ENCODE measurements around the gene PTPRD.
"Not testable (repeated sequence)": the region's sequence is repeated elsewhere in the genome, so short reads cannot be mapped to it uniquely, and the experiment has no call there.

PTPRD gene

DNA sequence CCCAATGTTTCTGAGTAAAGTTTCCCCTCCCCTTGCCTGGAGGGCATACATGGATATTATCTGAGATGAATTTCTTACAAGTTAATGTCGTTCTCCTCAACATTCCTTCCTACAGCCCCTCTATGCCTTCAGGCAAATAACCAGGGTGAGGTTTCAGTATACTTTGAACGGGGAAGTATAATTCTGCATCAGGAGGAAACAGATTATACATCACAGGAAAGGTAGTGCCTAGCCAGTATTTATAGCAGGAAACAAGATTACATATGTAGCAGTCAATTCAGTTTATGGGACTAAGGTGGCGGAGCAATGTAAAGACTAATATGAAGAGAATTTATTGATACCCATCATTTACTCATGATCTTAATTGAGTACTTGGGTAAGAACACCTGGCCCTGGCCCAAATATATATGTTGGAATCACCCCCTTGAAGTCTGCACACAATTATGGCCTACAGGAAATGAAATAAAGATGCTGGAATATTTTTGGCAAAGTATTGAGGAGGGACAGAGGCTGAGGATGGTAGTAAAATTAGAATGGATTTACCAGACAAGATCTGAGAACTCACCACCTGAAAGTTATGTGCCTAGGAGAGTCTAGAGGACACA is 661.1 kb downstream of the PTPRD start:
- no peak for DNase-seq (ENCODE audit: low spot score)

DNA sequence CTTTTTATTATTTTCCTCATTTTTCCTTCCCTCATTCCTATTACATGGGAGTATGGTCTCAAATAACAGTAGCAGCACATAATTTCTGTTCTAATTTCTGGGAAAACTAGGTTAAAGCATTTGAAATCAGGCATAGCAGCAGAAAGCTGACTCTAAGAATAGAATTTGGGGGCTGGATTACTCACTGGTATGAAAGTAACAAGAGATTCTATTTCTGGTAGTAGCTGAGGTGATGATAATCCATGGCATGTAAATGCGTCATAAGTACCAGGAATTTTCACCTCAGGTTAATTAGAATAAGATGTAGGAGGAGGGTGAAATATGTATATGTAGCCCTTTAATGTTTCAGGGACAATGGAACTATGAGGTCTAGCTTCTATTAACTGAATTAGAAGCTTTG is 662.0 kb downstream of the PTPRD start:
- no peak for DNase-seq (ENCODE audit: low spot score)

DNA sequence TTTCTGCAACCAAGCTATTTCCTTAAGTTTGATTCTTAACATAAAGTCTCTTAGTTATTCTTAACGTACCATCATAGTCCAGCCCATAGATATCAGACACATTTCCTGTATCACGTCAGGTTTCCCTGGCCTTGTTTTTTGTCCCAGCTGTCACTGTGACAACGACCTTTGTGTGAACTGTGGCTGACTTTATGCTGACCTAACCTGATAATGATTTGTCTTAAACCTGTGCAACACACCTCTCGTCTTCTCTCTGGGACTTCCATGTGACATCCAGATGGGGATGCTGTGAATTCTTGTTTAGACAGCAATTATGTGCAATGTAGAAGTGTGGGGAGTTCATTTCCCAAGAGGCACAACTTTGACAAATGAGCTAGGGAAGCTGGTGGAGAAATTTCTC is 662.8 kb downstream of the PTPRD start:
- no peak for DNase-seq (ENCODE audit: low spot score)

DNA sequence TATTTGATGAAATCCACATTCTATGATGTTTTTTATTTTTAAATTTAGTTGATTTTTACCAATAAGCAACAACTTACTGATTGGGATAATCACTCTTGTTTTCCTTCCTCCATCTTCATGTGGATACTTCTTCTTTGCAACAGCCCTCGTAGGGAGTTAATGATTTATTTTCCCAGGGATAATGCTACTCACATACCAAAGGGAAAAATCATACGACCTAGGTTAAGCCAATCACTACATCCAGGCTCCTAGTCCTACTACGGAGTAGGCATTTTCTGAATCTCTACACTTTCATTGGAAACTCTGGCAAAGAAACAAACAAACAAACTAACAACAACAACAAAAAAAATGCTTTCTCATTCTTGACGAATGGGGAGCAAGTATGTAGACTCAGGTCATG is 663.4 kb downstream of the PTPRD start:
- no peak for DNase-seq (ENCODE audit: low spot score)

DNA sequence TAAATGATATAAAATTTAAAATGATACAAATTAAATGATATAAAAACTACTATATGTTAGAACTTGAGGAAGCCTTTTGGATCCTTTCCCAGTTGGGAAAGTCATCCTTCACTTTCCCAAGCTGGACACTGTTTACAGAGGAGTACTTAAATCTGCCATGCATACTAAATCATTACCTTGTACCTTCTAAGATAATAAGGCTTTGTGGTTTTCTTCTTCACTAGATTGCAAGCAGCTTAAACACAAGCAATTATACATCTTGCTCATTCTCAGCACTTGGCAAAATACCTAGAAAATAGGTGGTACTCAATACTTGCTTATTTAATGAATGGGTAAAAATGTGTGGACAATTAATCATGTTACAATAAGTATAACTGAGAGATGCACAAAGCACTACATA is 666.8 kb downstream of the PTPRD start:
- no peak for DNase-seq (ENCODE audit: low spot score)

DNA sequence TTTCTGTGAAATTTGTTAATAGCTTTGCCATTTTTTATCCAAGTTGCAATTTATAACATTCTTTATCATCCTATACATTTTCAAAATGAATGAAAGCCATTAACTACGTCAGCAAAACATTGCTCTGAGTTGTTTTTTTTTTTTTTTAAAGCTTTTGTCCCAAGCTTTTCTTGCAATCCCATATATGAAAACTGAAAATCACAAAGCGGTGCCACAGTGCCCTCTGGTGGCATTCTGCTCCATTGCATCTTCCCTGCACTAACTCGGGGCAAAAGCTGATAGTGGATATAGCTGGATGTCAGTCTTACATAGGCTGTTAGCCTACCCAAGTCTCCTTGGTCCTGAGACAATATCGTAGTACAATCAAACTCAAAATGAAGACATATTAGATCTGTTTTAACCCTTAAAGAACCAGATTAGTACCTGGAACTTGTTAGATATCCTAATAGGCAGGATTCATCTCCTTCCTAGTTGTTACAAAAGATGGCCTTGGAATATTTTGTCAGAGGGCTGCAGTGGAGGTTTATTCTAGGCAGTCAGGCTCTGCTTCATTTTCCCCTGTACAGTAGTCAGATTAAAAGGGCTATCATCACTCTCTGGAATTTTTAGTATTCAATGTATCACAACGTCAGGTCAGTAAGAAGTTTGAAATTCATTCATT is 669.9 kb downstream of the PTPRD start:
- peak; percentile 45 for DNase-seq (ENCODE audit: low spot score)

DNA sequence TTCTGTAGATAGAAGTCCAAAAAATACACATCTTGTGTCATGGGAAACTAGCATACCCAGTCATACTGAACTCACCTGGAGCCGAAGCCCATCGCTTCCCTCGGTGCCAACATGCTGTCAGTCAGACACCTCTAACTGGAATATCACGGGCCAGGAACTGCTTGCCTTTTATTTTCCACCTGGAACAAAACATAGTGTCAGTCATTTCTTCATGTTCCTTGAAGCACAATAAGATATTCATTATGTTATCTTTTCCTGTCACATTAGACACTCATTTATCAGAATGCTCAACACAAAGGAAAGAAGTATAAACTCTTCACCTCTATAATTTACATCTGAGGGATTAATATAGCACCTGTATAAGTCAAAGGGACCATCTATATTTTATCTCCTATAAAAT is 674.4 kb downstream of the PTPRD start:
- DNase-seq (ENCODE audit: low spot score) = no peak

DNA sequence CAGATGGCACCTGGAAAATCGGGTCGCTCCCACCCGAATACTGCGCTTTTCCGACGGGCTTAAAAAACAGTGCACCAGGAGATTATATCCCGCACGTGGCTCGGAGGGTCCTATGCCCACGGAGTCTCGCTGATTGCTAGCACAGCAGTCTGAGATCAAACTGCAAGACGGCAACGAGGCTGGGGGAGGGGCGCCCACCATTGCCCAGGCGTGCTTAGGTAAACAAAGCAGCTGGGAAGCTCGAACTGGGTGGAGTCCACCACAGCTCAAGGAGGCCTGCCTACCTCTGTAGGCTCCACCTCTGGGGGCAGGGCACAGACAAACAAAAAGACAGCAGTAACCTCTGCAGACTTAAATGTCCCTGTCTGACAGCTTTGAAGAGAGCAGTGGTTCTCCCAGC is 681.3 kb downstream of the PTPRD start:
- DNase-seq (ENCODE audit: low spot score) = not testable (repeated sequence)

DNA sequence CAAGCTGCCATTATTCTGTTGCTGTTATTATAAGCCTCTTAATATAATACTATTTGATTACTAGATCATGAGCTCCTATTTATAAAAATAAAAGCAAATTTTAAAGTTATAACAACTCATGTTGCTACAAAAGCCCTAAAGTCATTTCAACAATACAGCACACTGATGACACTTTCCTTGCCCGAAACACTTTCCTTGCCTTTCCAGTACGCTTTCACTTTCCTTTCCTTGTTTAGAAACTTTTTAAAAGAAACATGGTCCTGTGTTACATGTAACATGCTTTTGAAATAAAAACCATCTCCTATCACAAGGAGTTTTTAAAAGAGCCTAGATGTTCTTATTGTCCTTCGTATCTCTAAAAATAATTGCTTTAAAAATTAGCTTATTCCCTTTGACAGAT is 688.4 kb downstream of the PTPRD start:
- DNase-seq (ENCODE audit: low spot score) = no peak

DNA sequence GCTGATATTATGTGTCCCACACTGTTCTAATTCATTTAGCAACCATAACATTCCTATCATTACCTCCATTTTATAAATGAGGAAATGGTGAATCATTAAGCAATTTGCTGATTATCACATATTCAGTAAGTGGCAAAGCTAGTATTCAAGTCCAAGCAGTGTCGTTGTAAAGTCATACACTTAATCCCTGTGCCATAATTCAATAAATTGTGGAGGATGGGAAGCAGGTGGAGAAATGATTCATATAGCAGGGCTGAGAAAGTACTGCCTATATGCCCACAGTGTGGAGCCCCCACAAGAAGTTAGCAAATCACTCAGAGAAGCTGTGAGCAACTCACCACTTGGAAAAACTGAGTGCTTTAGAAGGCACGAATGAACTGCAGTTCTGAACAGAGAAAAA is 691.0 kb downstream of the PTPRD start:
- DNase-seq (ENCODE audit: low spot score) = no peak

DNA sequence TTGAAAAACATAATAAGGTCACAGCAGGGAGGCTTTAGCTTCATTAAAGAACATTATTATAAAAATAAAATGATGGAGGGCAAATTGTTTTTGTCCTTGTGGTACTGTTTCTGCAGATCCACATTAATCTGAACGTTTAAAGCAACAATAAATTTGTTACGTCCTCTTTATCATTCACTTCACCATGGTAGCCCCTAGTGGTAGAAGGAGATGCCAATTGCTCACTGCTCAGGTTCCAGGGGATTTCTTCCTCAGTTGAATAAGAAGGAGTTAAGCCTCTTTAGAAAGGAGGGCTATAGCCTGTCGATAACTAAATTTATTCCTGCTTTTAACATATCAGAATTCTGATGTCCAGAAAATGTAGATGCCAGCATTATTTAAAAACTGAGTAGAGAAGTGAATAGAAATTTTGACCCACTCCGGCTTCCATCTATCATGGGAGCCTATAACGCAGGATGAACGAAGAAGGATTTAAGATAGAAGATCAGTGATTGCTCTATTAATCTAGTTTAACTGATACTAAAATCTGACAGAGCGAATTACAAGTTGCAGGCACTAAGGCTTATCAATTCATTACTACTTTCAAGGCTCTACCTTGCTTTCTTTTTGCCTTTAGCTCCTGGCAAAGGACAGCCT is 692.3 kb downstream of the PTPRD start:
- no peak for DNase-seq (ENCODE audit: low spot score)

DNA sequence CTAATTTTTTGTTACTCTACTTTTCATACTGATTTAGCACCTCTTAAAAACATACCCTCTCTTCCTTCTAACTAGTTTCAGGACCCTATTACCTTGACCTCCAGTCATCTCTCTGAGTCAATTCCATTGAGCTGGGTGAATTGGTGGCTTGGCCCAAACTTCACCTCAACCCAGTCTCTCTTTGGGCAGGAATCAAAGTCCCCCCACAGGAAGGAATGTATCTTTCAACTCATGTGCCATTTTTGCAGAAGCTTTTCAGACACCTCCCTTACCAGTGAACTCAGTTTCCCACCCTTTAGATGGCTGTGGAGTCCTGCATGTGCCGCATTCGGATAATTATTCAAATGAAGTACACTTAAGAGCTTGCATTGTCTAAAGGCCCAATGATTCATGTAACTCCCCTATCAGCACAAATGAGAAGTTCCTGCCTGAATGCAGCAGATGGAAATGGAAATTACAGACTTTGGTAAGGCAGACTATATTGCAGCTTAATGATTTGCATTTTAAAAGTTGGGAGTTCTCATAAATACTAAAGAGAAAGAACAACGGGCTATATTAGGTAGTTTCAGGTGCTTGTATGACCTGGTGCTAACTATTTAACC is 693.5 kb downstream of the PTPRD start:
- no peak for DNase-seq (ENCODE audit: low spot score)

DNA sequence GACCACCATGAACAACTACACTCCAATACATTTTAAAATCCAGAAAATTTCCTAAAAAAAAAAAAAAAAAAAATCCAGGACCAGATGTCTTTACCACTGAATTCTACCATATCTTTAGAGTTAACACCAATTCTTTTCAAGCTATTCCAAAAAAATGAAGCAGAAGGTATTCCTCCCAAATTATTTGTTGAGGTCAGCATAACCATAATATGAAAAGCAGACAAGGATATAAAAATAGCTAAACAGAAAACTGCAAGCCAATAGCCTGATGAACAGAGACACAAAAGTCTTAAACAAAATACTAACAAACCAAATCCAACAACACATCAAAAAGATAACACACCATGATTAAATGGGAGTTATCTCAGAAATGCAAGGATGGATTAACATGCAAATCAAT is 695.4 kb downstream of the PTPRD start:
- no peak for DNase-seq (ENCODE audit: low spot score)

DNA sequence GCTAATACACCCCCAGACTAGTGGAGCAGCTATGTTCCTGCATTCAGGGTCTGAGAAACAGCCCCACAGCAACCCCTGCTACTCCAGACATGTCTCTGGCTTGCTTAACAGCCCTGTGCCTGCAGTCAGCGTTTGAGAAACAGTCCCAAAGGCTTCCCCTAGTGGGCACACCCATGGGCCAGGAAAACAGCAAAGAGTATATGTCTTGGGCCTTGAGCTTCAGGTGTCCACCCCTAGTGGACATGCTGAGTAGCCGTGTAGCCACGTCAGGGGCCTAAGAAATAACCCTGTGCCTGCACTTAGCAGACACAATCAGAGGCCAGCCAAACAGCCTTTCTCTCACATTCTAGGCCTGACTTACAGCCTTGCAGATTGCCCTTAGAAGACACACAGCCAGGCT is 698.6 kb downstream of the PTPRD start:
- DNase-seq (ENCODE audit: low spot score) = no peak

DNA sequence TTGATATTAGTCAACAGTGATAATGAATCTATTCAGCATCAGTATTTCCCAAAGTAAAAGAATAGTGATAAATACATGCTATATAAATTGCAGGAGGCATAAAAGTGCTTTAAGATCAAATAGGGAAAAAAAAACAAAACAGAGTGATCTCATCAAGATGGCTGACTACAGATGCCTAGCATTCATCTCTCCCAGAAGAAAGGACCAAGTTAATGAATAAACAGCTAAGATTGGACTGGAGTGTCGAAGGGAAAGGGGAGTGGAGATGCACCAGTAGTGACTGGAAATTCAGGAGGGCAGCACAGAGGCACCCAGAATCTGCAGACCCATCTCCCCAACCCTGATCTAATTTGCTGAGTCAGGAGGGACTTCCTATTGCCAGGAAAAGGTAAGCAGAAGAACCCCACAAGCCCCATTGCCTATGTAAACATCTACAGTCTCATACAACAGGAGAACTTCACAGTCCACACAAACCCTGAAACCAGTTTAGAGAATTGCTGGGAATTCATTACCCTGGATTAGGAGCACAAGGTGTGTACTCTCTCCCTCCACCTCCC is 699.4 kb downstream of the PTPRD start:
- DNase-seq (ENCODE audit: low spot score) = no peak

DNA sequence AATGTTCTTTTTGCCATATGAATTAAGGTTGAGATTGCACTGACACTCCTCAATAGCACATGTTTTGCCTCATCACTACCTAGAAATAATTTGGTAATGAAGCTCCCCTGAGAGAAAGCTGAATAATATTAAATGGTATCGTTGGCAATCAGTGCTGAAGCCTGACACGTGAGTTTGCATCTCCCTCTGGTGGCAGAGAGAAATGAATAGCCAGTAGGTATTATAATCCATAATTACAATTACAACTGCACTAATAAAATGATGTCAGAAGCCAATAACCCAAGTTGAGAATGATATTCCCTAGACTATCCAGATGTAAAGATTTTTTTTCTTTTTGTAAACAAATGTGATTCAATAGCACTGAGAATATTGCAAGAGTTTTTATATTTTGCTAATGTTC is 700.3 kb downstream of the PTPRD start:
- DNase-seq (ENCODE audit: low spot score) = no peak

DNA sequence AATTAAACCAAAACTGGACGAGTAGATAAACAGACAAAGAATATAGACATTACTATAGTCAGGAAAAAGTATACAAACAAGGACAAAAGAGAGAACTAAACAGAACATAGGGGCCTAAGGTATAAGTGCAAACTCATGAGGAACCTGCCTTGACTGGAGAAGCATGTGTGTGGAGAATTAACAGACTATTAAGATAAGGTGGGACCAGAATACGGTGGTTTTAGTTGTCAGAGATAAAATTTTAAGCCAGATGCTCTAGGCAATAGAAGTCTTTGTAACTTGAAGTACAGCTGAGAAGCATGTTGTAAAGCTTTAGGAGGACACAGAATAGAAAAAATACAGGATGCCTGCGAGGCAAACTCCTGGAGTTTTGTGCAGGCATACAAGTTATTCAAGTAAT is 707.1 kb downstream of the PTPRD start:
- no peak for DNase-seq (ENCODE audit: low spot score)

DNA sequence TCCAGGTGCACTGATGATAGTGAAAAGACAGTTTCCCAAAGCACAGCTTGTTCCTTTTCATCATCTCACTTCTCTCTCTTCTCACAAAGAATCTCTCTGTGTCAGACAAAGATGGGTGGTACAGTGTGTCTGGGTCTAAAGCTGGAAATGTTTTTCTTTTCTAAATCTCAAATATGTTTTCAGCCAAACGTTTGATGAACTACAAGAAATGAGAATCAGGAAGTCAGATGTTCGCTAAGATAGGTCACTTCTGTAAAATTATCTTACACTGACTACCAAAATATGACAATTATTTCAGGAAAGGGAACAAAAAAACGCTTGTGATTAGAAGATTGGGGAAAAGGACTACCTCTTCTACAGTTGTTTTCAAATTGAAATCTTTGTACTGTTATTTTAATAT is 708.8 kb downstream of the PTPRD start:
- DNase-seq (ENCODE audit: low spot score) = no peak

DNA sequence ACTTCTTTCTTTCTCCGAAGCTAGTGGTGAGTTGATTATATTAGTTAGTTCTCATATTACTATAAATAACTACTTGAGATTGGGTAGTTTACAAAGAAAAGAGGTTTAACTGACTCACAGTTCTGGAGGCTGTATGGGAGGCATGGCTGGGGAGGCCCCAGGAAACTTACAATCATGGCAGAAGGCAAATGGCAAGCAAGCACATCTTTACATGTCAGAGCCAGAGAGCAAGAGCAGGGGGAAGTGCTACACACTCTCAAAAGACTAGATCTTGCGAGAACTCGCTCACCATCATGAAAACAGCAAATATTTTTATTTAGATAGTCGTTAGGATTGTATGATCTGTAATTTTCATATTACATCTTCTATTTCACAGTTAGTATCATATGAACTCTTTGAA is 711.2 kb downstream of the PTPRD start:
- no peak for DNase-seq (ENCODE audit: low spot score)

DNA sequence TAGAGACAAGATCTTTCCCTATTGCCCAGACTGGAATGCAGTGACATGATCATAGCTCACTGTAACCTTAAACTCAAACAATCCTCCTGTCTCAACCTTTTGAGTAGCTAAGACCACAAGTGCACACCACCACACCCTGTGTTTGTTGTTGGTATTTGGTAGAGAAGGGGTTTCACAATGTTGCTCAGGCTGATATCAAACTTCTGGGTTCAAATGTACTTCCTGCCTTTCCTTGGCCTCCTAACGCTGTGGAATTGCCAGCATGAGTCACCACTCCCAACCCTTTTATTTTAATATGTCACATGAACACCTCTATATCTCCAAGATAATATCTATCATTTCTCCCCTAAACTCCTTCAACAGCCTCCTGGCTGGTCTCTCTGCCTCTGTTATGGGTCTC is 719.0 kb downstream of the PTPRD start:
- no peak for DNase-seq (ENCODE audit: low spot score)

DNA sequence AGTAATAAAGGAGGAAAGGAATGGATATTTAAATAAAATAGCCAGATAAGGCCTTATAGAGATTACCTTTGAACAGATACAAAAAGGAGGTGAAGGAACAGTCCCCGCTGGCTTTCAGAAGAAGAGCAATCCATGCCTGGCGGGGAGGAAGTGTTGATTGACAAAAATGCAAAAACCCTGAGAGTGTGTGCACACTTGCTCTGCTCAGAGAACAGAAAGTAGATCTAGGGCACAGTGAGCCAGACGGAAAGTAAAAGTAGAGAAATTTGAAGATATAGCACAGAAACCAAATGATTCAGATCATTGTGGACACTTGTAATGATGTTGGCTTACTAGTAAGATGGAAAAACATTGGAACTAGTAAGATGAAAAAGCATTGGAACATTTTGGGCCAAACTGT is 720.6 kb downstream of the PTPRD start:
- DNase-seq (ENCODE audit: low spot score) = no peak

DNA sequence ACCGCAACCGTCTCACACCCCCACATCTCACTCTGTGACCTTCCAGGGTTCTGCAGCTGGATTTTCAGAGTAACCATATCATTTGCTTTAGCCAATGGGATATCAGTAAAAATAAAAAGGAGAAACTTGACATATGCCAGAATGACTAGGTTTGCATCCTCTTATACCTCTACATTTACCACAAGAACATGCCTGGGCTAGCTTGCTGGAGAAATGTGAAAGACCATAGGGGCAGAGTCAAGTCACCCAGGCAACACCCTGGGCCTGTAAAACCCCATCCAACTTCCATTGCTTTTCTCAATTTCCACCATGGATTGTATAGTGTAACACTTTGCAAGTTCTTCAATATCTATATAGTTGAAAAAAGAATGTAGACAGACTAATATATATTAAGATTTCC is 731.1 kb downstream of the PTPRD start:
- no peak for DNase-seq (ENCODE audit: low spot score)

DNA sequence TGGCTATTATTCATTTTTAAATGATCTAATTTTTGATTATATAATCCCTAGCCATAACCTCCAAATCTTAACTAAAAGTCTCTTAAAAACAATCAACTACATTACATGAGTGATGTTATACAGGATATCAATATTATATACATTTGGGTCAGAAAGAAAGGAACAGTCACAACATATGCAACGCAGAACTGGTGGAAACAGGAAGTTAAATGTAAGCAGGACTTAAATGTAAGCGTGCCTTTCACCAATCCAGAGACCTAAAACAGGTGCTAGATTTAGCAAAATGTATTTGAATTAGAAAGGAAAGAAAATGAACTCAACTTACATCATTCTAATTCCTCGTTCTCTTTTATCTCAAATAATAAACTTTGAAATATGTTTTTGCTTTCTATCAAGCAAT is 738.5 kb downstream of the PTPRD start:
- no peak for DNase-seq (ENCODE audit: low spot score)
